NOMO-1 treated with DMSO at 0.1 percent for 48 hours (cell line): ENCODE results near the gene SPZ1.
"Not testable (repeated sequence)": the region's sequence is repeated elsewhere in the genome, so short reads cannot be mapped to it uniquely, and the experiment has no call there.

Experiments
- DNase-seq: peaks from one replicate; lab custom pipeline; 2025; ENCODE audit not compliant: unreplicated experiment; lab: John Stamatoyannopoulos, UW

SPZ1 gene

GRCh38 chr5:80337379-80337778, 17.6 kb downstream of the SPZ1 start:
- no peak for DNase-seq

- no peak for DNase-seq
These were observed 19.3 kb downstream of the SPZ1 start for GRCh38 chr5:80339116-80339515.

GRCh38 chr5:80341016-80341775, 21.4 kb downstream of the SPZ1 start:
- DNase-seq: no peak

GRCh38 chr5:80343067-80343466, 23.3 kb downstream of the SPZ1 start:
- DNase-seq: no peak

- DNase-seq: peak; percentile 54
These were observed 26.3 kb downstream of the SPZ1 start for GRCh38 chr5:80346055-80346454.

GRCh38 chr5:80348171-80348570, 28.4 kb downstream of the SPZ1 start:
- peak; percentile 59 for DNase-seq

GRCh38 chr5:80351019-80351418, 31.2 kb downstream of the SPZ1 start:
- not testable (repeated sequence) for DNase-seq

- peak; percentile 42 for DNase-seq
These were observed 35.9 kb downstream of the SPZ1 start for GRCh38 chr5:80355686-80356085.

- no peak for DNase-seq
These were observed 37.9 kb downstream of the SPZ1 start for GRCh38 chr5:80357671-80358070.

- no peak for DNase-seq
These were observed 41.2 kb downstream of the SPZ1 start for GRCh38 chr5:80360914-80361444.

GRCh38 chr5:80364892-80365291, 45.1 kb downstream of the SPZ1 start:
- DNase-seq: no peak

GRCh38 chr5:80368661-80369480, 49.1 kb downstream of the SPZ1 start:
- DNase-seq: no peak

- DNase-seq: no peak
These were observed 49.7 kb downstream of the SPZ1 start for GRCh38 chr5:80369521-80369920.

- DNase-seq: no peak
These were observed 50.6 kb downstream of the SPZ1 start for GRCh38 chr5:80370390-80370789.
